ENCODE data around the gene ITM2C. TPM values are rescaled to one million over a fixed set of nuclear protein-coding genes. Genes with fewer than 3 reads are reported as not detected.

Gene ITM2C
- total and polyA plus RNA-seq, 2 of the 8 experiments (the other 6 are each of a cell fraction or from before 2014, with no cell fraction given): 362 to 742 TPM

DNA sequence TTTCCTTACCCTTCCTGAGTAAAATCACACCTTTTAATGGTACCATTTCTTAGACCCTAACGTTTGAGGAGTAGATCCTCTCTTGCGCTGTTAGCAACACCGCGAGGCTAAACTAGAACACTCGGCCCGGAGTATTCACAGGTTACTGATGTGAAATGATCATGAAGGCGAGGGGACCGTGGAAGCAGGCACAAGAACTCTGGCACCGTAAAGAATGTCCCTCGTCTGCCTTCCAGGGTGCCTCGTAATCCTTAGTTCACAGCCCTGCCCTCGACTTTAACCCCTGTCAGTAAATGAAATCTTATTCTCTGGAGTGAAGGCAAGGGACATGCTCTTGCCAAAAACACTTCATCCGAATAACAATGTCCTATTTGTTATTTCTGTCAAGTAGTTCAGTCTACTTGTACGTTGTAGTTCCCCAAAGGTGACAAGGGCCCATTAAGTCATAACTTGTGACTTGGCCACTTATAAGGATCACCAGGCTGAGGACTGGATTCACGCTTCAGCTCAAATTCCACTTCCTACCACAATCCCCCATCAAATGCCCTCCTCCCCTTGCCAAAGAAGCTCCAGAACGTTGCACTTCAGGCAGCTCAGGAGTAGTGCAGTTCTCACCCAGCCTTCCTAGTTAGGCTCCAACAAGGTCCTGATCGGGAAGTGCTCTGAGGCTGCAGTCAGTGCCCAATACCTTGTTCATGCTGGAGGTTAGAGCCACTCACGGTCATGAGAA lies 43.3 kb upstream of the ITM2C start:
- Histone ChIP-seq H3K36me3 (ENCODE audit: control insufficient read depth in 2 of 4, insufficient read depth in 4 of 4, low read length in 3 of 4) (peaks cover 0 to 19% (median 9%) of the 10 kb centered on the region in 4 experiments; a peak in 5 of 8 replicates), H2BK5ac (ENCODE audit: low read depth, low read length) (no peak overlapping the region), H2BK15ac (ENCODE audit: low read length) (no peak overlapping the region), H3K27ac (ENCODE audit: low read depth, low read length) (no peak overlapping the region), H3K79me1 (ENCODE audit: low read depth, low read length) (no peaks in the 10 kb centered on the region), H3K4me2 (ENCODE audit: insufficient read depth in 1 of 2, low read depth in 2 of 2, low read length in 2 of 2) (no peak overlapping the region; a peak in 1 of 4 replicates), H4K91ac (replicated peaks; ENCODE audit: insufficient read length, low read length) (no peak overlapping the region), H2BK120ac (replicated peaks; ENCODE audit: low read depth, low read length) (no peak overlapping the region), H3K4ac (replicated peaks; ENCODE audit: insufficient read length, low read depth, low read length) (no peak overlapping the region), H4K20me1 (replicated peaks in 1 of 2; ENCODE audit: control insufficient read depth in 1 of 2, insufficient read depth in 2 of 2, low read length in 2 of 2) (peaks cover 0 to 3% of the 10 kb centered on the region in 2 experiments), H3K23ac (ENCODE audit: insufficient read length) (no peak overlapping the region), H3K14ac (ENCODE audit: insufficient read length) (no peak overlapping the region), H3K9ac (replicated peaks in 1 of 4; ENCODE audit: extremely low read depth in 1 of 4, low read depth in 3 of 4, low read length in 3 of 4) (no peak overlapping the region), H2BK12ac (ENCODE audit: low read depth, low read length) (no peak overlapping the region), H3K4me1 (replicated peaks in 1 of 4; ENCODE audit: control insufficient read depth in 3 of 4, insufficient read depth in 4 of 4, low read length in 3 of 4) (peaks cover 0 to 6% (median 1%) of the 10 kb centered on the region in 4 experiments; a peak in 3 of 7 replicates), H2AK5ac (ENCODE audit: low read depth, low read length) (no peak overlapping the region), H3K4me3 (ENCODE audit: extremely low read depth in 1 of 4, insufficient read depth in 2 of 4, low read depth in 3 of 4, low read length in 4 of 4) (no peak overlapping the region), H3K23me2 (ENCODE audit: low read depth, low read length) (no peaks in the 10 kb centered on the region), H3K79me2 (ENCODE audit: control insufficient read depth in 1 of 2, insufficient read depth in 2 of 2, low read length in 2 of 2) (no peaks in the 10 kb centered on the region), H3K9me3 (ENCODE audit: insufficient read depth in 2 of 2, low read depth in 1 of 2, low read length in 1 of 2) (no peaks in the 10 kb centered on the region), H4K8ac (ENCODE audit: extremely low read depth, insufficient read depth, low read length) (peak overlapping the region; percentile 64; the same call in 1 of the 2 replicates), H3K18ac (ENCODE audit: extremely low read depth, low read length) (no peak overlapping the region), H2BK20ac (ENCODE audit: low read length) (no peak overlapping the region), H2AFZ (ENCODE audit: low read length) (no peak overlapping the region), H4K5ac (ENCODE audit: insufficient read length, low read depth, low read length) (no peak overlapping the region), H3K27me3 (replicated peaks in 1 of 4; ENCODE audit: control insufficient read depth in 3 of 4, extremely low read depth in 1 of 4, insufficient read depth in 3 of 4, low read length in 3 of 4) (no peaks in the 10 kb centered on the region), H3K56ac (replicated peaks; ENCODE audit: insufficient read length, low read depth, low read length) (no peak overlapping the region)
- FAIRE-seq (no peak), DNase-seq (ENCODE audit: low read depth in 1 of 2, low spot score in 2 of 2) (no peak)
- WGBS, 2 experiments (ENCODE audit: extremely low coverage in 1 of 2, insufficient coverage in 1 of 2, insufficient read length in 1 of 2, insufficient replicate concordance in 2 of 2, low coverage in 1 of 2, low lambda C conversion rate in 2 of 2, missing lambda C conversion rate in 1 of 2): 83% methylated on average over 18 of the region's 18 CpGs; no CpG with 5 or more reads in 1 of the 2 experiments
- TF ChIP-seq POLR2A (IDR thresholded peaks at IDR 0.05; ENCODE audit: control extremely low read depth in 1 of 2, low read depth in 2 of 2, low read length in 2 of 2) (peak in 1 of 2 experiments; percentile 33; a peak in 1 of 3 replicates), SIRT6 (IDR thresholded peaks at IDR 0.05; ENCODE audit: low read length) (no peak)
- ChIA-PET POLR2A (ENCODE audit: partially characterized antibody) (no interaction called here), CTCF (ENCODE audit: partially characterized antibody) (interaction anchor here (1.2 to 4.6 kb wide), 7 partner anchors 10 to 190 kb away, joined by 3 to 30 read pairs (median 26); no protein-coding TSS in a partner anchor)
